ENCODE measurements around the gene MCTP1.

MCTP1 gene

GRCh38 chr5:95184924-95185323 lies 100.0 kb downstream of the MCTP1 start:
- H3K27me3 ChIP-seq, result peaks cover 25% of the 10 kb centered on the region
- no peak for DNase-seq
- no peak for TF ChIP-seq CTCF (IDR thresholded peaks at IDR 0.05; ENCODE audit: low read depth, low read length)
- H3K36me3 ChIP-seq, result no peaks in the 10 kb centered on the region
- no peaks in the 10 kb centered on the region; the same call in 1 of the 2 replicates for H3K9me3 ChIP-seq
- H3K4me3 ChIP-seq (ENCODE audit: low read depth, low read length), result no peak overlapping the region
- no peaks in the 10 kb centered on the region for H3K4me1 ChIP-seq

GRCh38 chr5:95181644-95182043 lies 103.2 kb downstream of the MCTP1 start:
- no peak for TF ChIP-seq CTCF (IDR thresholded peaks at IDR 0.05; ENCODE audit: low read depth, low read length)
- Histone ChIP-seq H3K9me3 (no peaks in the 10 kb centered on the region; the same call in 1 of the 2 replicates), H3K4me1 (peaks cover 6% of the 10 kb centered on the region; the same call in 1 of the 2 replicates), H3K4me3 (ENCODE audit: low read depth, low read length) (no peak overlapping the region), H3K27me3 (peaks cover 23% of the 10 kb centered on the region), H3K36me3 (no peaks in the 10 kb centered on the region)
- DNase-seq, result no peak

GRCh38 chr5:95178046-95178651 lies 106.7 kb downstream of the MCTP1 start:
- TF ChIP-seq CTCF (IDR thresholded peaks at IDR 0.05; ENCODE audit: low read depth, low read length), result peak; percentile 56
- Histone ChIP-seq H3K27me3 (peaks cover 11% of the 10 kb centered on the region; the same call in 1 of the 2 replicates), H3K9me3 (no peaks in the 10 kb centered on the region), H3K36me3 (no peaks in the 10 kb centered on the region), H3K4me1 (peaks cover 6% of the 10 kb centered on the region; the same call in 1 of the 2 replicates), H3K4me3 (ENCODE audit: low read depth, low read length) (no peak overlapping the region)
- peak; percentile 81 for DNase-seq

- Histone ChIP-seq H3K36me3 (no peaks in the 10 kb centered on the region), H3K4me3 (ENCODE audit: low read depth, low read length) (no peak overlapping the region), H3K27me3 (peaks cover 11% of the 10 kb centered on the region; the same call in 1 of the 2 replicates), H3K4me1 (peaks cover 6% of the 10 kb centered on the region; the same call in 1 of the 2 replicates), H3K9me3 (no peaks in the 10 kb centered on the region)
- no peak for DNase-seq
- no peak for TF ChIP-seq CTCF (IDR thresholded peaks at IDR 0.05; ENCODE audit: low read depth, low read length)
These were observed 107.4 kb downstream of the MCTP1 start for GRCh38 chr5:95177456-95177855.

- no peak for DNase-seq
- TF ChIP-seq CTCF (IDR thresholded peaks at IDR 0.05; ENCODE audit: low read depth, low read length), result no peak
- Histone ChIP-seq H3K4me3 (ENCODE audit: low read depth, low read length) (no peak overlapping the region), H3K27me3 (no peaks in the 10 kb centered on the region), H3K4me1 (peaks cover 6% of the 10 kb centered on the region; the same call in 1 of the 2 replicates), H3K9me3 (no peaks in the 10 kb centered on the region), H3K36me3 (no peaks in the 10 kb centered on the region)
These were observed 109.8 kb downstream of the MCTP1 start for GRCh38 chr5:95175106-95175505.

GRCh38 chr5:95172659-95173058 lies 112.2 kb downstream of the MCTP1 start:
- Histone ChIP-seq H3K36me3 (no peaks in the 10 kb centered on the region), H3K9me3 (no peaks in the 10 kb centered on the region), H3K27me3 (no peaks in the 10 kb centered on the region), H3K4me1 (peaks cover 2% of the 10 kb centered on the region; the same call in 1 of the 2 replicates), H3K4me3 (ENCODE audit: low read depth, low read length) (no peak overlapping the region)
- DNase-seq, result no peak
- no peak for TF ChIP-seq CTCF (IDR thresholded peaks at IDR 0.05; ENCODE audit: low read depth, low read length)

All from BE2C (cell line).